ENCODE measurements around the gene IGF2R. TPM values are rescaled to one million over a fixed set of nuclear protein-coding genes. Genes with fewer than 3 reads are reported as not detected.

Gene IGF2R
- polyA plus RNA-seq, 1 donor = 81.5 TPM

DNA sequence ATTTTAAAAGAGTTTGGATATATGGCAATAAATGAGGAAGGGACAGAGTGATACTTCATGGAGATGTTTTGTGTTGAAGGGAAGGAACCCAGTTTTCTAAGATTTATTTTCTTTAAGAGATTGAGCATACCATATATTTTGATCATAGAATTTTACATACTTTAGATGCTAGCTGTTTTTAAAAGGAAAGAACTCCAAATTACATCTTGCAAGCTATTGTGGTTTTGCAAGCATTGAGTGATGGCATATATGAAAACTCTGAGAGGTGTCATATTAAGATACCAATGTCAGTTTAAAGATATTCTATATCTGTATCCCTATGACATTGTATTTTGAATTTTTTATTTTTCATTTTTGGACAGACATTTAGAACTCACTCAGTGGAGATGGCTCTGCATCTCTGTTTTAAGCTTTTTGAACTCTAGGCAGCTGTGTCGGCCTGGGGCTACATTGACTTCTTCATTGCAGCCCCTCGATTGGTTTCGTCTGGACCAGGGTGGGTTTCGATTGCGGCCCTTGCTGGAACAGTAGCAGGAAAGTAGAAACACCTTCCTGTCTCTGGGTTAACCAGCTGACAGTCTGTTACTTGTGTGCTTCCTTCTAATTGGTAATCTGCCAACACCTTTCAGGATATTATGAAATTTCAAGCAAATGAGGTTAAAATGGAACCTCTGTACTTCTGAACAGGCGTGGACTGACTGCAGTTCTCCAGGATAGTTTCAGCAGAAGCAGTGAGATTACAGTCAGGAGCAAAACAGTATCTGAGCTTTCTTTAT lies 14.0 kb downstream of the IGF2R start:
- Histone ChIP-seq H3K9me3 (ENCODE audit: control insufficient read depth, low read depth, low read length) (no peaks in the 10 kb centered on the region), H3K27ac (ENCODE audit: low read length) (peak overlapping the region; percentile 47), H3K36me3 (ENCODE audit: control insufficient read depth, insufficient read depth, low read length) (no peaks in the 10 kb centered on the region), H3K4me1 (ENCODE audit: control insufficient read depth, insufficient read depth, low read length) (peaks cover 31% of the 10 kb centered on the region), H3K4me3 (ENCODE audit: low read length) (no peak overlapping the region), H3K27me3 (ENCODE audit: control insufficient read depth, insufficient read depth, low read length) (no peaks in the 10 kb centered on the region)
- WGBS (ENCODE audit: insufficient coverage, low lambda C conversion rate) = no CpG with 5 or more reads among the region's 6 CpGs
- DNase-seq = peak in 1 of 2 donors; percentile 66

DNA sequence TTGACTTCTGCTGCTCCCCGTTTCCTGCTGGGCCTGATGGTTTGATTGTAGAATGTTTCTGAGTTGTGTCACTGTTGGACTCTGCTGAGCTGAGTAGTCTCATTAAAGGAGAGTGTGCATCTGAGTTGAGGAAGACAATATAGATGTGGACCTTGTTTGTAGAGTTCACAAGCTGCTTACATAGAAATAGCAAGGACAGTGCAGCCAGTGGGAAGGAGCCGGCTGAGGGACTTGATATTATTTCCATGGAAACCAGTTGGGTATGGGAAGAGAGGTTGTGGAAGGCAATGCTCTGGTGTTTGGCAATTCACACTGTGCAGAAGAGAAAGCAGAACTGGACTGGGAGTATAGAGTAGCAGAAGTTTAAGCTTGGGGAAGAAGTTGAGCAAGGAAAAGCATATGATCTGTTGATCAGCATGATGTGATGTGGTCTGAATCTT lies 14.8 kb downstream of the IGF2R start:
- WGBS (ENCODE audit: insufficient coverage, low lambda C conversion rate) = no CpG with 5 or more reads among the region's 2 CpGs
- Histone ChIP-seq H3K4me3 (ENCODE audit: low read length) (no peak overlapping the region), H3K27ac (ENCODE audit: low read length) (peak overlapping the region; percentile 47), H3K36me3 (ENCODE audit: control insufficient read depth, insufficient read depth, low read length) (no peaks in the 10 kb centered on the region), H3K9me3 (ENCODE audit: control insufficient read depth, low read depth, low read length) (no peaks in the 10 kb centered on the region), H3K4me1 (ENCODE audit: control insufficient read depth, insufficient read depth, low read length) (peaks cover 26% of the 10 kb centered on the region), H3K27me3 (ENCODE audit: control insufficient read depth, insufficient read depth, low read length) (no peaks in the 10 kb centered on the region)
- peak in 1 of 2 donors; percentile 28 for DNase-seq

DNA sequence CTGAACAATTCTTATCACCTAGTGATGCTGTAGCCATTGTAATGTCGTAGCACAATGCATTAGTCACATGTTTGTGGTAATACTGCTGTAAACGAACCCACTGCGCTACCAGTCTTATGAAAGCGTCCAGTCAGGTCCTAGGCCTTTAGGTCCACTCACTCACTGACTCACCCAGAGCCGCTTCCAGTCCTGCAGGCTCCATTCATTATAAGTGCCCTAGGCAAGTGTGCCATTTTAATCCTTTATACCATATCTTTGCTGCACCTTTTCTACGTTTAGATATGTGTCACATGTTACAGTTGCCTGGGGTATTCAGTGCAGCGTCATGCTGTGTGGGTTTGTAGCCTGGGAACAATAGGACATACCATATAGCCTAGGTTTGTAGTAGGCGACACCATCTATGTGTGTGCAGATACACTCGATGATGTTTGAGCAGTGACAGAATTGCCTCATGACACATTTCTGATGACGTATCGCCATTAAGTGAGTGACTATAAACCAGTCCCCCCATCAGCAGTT lies 15.4 kb downstream of the IGF2R start:
- WGBS (ENCODE audit: insufficient coverage, low lambda C conversion rate) = no CpG with 5 or more reads among the region's 11 CpGs
- Histone ChIP-seq H3K27me3 (ENCODE audit: control insufficient read depth, insufficient read depth, low read length) (no peaks in the 10 kb centered on the region), H3K4me1 (ENCODE audit: control insufficient read depth, insufficient read depth, low read length) (peaks cover 22% of the 10 kb centered on the region), H3K36me3 (ENCODE audit: control insufficient read depth, insufficient read depth, low read length) (no peaks in the 10 kb centered on the region), H3K27ac (ENCODE audit: low read length) (no peak overlapping the region), H3K4me3 (ENCODE audit: low read length) (no peak overlapping the region), H3K9me3 (ENCODE audit: control insufficient read depth, low read depth, low read length) (no peaks in the 10 kb centered on the region)
- no peak for DNase-seq

DNA sequence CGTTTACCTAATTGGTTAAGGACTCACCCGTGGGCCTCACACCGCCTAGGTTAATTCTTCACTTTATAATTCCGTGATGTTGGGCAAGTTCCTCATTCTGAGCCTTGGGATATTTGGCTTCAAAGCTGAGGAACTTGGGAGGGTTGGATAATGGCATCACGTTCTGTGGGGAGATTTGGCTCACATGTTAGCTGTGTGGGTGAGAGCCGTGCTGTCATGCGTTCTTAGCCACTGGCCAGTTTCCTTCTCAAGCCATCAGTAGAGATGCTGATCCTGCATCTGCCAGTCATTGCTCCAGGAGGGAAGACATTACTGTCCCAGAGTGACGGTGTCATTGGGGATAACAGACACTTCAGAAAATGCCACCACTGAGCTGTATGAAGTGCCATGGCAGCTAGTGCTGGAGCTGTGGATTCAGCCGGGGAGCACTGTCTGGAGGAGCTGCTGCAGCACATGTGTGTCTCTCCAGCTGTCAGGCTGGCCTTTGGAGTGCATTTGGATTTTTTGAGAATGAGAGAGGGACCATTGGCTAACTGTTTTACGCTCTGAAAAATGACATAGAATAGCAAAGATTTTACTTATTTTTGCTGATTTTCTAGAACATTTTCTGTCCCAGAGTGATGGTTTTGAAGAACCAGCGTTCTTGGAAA lies 16.5 kb downstream of the IGF2R start:
- no CpG with 5 or more reads among the region's 11 CpGs for WGBS (ENCODE audit: insufficient coverage, low lambda C conversion rate)
- Histone ChIP-seq H3K36me3 (ENCODE audit: control insufficient read depth, insufficient read depth, low read length) (no peaks in the 10 kb centered on the region), H3K4me3 (ENCODE audit: low read length) (no peak overlapping the region), H3K4me1 (ENCODE audit: control insufficient read depth, insufficient read depth, low read length) (peaks cover 22% of the 10 kb centered on the region), H3K27me3 (ENCODE audit: control insufficient read depth, insufficient read depth, low read length) (no peaks in the 10 kb centered on the region), H3K27ac (ENCODE audit: low read length) (no peak overlapping the region), H3K9me3 (ENCODE audit: control insufficient read depth, low read depth, low read length) (no peaks in the 10 kb centered on the region)
- no peak for DNase-seq

DNA sequence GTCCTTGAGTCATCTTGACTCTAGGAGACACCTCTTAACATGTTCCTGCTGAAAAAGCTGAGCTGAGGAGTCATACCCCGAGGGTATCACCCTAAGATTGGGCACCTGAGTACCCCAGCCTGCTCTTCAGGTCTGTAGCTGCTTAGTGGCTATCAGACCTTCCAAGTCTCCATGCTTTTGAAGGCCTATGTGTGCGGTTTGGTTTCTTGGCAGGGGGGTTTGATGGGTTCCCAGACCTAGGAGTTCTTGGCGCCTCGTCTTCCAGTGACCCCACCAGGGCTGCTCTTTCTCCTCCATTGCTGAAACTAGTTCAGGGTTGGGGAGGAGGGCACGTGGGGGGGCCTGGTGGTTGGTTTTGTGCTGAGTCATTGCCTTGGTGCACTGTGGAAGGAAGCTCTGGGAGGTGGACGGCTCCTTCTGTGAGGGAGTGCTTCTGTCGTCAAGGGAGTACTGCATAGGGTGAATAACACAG lies 20.1 kb downstream of the IGF2R start:
- peaks cover 4% of the 10 kb centered on the region for H3K4me1 ChIP-seq (ENCODE audit: control insufficient read depth, insufficient read depth, low read length)

DNA sequence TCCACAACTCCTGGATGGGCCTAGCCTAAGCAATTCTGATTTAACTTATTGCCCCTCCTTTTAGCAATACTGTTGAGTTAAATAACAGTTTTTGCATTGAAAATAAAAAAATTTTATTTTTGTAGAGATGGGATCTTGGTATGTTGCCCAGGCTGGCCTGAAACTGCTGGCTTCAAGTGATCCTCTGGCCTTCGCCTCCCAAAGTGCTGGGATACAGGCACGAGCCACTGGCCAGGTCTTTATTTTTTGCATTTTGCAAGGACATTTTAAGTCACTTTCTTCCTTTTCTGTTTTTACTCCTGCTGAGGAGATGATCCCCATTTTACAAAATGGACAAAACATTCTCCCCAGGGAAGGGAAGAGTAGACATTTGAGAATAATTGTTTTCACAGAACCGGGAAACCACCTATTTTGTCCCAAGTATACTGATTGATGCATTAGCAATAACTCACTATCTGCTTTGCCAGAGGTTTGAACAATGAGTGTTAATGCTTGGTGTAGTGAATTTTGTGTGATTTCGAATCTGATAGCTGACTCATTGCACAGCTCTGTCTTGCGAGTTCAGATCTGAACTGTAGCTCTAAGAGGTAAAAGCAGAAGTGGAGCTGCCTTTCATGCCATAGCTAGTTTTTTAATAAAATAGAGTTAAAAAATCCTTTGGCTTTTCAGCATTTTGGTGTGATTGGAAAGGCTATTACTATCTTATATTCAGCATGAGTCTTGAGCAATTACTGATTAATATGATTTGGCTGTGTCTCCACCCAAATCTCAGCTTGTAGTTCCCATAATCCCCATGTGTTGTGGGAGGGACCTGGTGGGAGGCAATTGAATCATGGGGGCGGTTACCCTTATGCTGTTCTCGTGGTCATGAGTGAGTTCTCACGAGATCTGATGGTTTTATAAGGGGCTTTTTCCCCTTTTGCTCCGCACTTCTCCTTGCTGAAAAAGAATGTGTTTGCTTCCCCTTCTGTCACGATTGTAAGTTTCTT lies 20.9 kb downstream of the IGF2R start:
- Histone ChIP-seq H3K36me3 (ENCODE audit: control insufficient read depth, insufficient read depth, low read length) (peaks cover 11% of the 10 kb centered on the region), H3K27me3 (ENCODE audit: control insufficient read depth, insufficient read depth, low read length) (no peaks in the 10 kb centered on the region), H3K9me3 (ENCODE audit: control insufficient read depth, low read depth, low read length) (no peaks in the 10 kb centered on the region), H3K4me1 (ENCODE audit: control insufficient read depth, insufficient read depth, low read length) (no peaks in the 10 kb centered on the region), H3K27ac (ENCODE audit: low read length) (no peak overlapping the region), H3K4me3 (ENCODE audit: low read length) (no peak overlapping the region)
- WGBS (ENCODE audit: insufficient coverage, low lambda C conversion rate) = 100% methylated on average over 1 of the region's 10 CpGs
- no peak for DNase-seq

More for the DNA sequence above, 20.1 kb downstream of the IGF2R start:
- no peak for DNase-seq
- H3K27ac ChIP-seq (ENCODE audit: low read length) = no peak overlapping the region
- H3K27me3 ChIP-seq (ENCODE audit: control insufficient read depth, insufficient read depth, low read length) = no peaks in the 10 kb centered on the region
- no CpG with 5 or more reads among the region's 7 CpGs for WGBS (ENCODE audit: insufficient coverage, low lambda C conversion rate)
- H3K36me3 ChIP-seq (ENCODE audit: control insufficient read depth, insufficient read depth, low read length) = peaks cover 11% of the 10 kb centered on the region
- no peak overlapping the region for H3K4me3 ChIP-seq (ENCODE audit: low read length)
- no peaks in the 10 kb centered on the region for H3K9me3 ChIP-seq (ENCODE audit: control insufficient read depth, low read depth, low read length)

DNA sequence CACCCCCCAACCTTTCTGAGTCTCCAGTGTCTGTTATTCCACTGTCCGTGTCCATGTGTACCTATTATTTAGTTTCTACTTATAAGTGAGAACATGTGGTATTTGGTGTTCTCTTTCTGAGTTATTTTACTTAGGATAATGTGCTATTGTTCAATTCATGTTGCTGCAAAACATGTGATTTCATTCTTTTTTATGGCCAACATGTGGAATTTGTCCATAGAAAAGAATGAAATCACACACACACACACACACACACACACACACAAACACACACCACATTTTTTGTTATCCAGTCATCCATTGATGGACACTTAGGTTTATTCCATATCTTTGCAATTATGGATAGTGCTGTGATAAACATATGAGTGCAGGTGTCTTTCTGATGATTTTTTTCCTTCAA lies 23.5 kb downstream of the IGF2R start:
- Histone ChIP-seq H3K36me3 (ENCODE audit: control insufficient read depth, insufficient read depth, low read length) (peaks cover 17% of the 10 kb centered on the region), H3K27ac (ENCODE audit: low read length) (no peak overlapping the region), H3K4me3 (ENCODE audit: low read length) (no peak overlapping the region), H3K27me3 (ENCODE audit: control insufficient read depth, insufficient read depth, low read length) (no peaks in the 10 kb centered on the region), H3K4me1 (ENCODE audit: control insufficient read depth, insufficient read depth, low read length) (no peaks in the 10 kb centered on the region), H3K9me3 (ENCODE audit: control insufficient read depth, low read depth, low read length) (peaks cover 3% of the 10 kb centered on the region)
- 100% methylated on average over 1 of the region's 1 CpG for WGBS (ENCODE audit: insufficient coverage, low lambda C conversion rate)
- no peak for DNase-seq

DNA sequence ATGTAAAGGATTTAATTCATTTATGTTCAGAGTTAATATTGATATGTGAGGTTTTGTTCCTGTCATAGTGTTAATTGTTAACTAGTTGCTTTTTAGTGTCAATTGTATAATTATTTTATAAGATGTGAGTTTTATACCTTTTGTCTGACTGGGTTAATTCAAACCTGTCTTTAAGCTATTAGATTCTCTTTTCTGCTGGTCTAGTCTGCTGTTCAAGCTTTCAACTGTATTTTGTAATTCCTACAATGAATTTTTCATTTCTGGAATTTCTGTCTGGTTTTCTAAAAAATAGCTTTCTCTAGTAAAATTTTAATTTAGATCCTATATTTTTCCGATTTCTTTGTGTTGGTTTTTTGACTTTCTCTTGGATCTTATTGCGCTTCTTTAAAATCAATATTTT lies 26.5 kb downstream of the IGF2R start:
- H3K9me3 ChIP-seq (ENCODE audit: control insufficient read depth, low read depth, low read length) = peaks cover 3% of the 10 kb centered on the region
- no peak overlapping the region for H3K4me3 ChIP-seq (ENCODE audit: low read length)
- DNase-seq = no peak
- WGBS (ENCODE audit: insufficient coverage, low lambda C conversion rate) = 60% methylated on average over 2 of the region's 2 CpGs
- no peaks in the 10 kb centered on the region for H3K27me3 ChIP-seq (ENCODE audit: control insufficient read depth, insufficient read depth, low read length)
- peaks cover 17% of the 10 kb centered on the region for H3K36me3 ChIP-seq (ENCODE audit: control insufficient read depth, insufficient read depth, low read length)
- H3K27ac ChIP-seq (ENCODE audit: low read length) = no peak overlapping the region
- H3K4me1 ChIP-seq (ENCODE audit: control insufficient read depth, insufficient read depth, low read length) = no peaks in the 10 kb centered on the region

DNA sequence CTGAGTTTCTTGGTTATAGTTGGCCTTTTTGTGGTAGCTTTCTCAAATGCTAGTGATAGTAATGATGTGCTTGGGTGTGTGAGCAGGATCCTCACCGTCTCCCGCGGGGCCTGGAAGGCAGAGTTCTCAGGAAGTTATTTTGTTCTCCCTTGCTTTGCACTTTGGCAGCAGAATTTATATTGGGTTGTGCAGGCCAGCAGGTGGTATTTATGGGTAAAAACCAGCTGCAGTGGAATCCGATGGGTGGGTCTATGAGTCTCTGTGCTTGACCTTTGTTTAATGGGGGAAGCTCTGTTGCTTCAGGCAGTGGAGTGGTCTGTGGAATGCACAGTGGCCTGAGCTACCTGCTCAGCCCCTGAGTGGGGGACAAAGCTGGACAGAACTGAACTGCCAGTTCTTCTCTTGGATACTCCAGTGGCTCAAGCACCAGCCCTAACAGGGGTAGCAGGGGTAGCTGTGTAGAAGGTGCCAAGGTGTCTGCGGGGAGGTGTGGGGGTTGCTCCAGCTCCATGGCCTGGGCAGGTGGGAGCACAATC lies 27.3 kb downstream of the IGF2R start:
- WGBS (ENCODE audit: insufficient coverage, low lambda C conversion rate) = no CpG with 5 or more reads among the region's 5 CpGs
- no peak for DNase-seq
- Histone ChIP-seq H3K4me1 (ENCODE audit: control insufficient read depth, insufficient read depth, low read length) (no peaks in the 10 kb centered on the region), H3K4me3 (ENCODE audit: low read length) (no peak overlapping the region), H3K27ac (ENCODE audit: low read length) (no peak overlapping the region), H3K9me3 (ENCODE audit: control insufficient read depth, low read depth, low read length) (peaks cover 3% of the 10 kb centered on the region), H3K36me3 (ENCODE audit: control insufficient read depth, insufficient read depth, low read length) (peaks cover 17% of the 10 kb centered on the region), H3K27me3 (ENCODE audit: control insufficient read depth, insufficient read depth, low read length) (no peaks in the 10 kb centered on the region)
